ENCODE data around the gene HIBCH.

DNA sequence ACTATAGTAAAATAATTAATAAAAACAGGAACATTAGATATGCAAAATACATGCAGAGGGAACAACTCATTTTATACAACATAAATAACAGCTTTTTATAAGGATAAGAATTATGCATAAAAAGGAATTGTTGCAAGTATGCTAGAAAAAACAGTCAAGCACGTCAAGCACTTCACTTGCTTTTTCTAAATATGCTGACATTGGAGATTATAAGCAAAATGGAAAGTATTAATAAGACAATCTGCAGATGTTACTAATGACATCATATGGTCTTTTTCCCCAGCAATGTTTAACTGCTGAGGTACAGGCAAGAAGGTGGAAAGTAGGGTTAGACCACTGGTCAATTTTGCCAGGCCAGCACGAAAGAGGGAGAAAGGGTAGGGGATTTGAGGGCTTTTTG is 111.7 kb downstream of the HIBCH start:
- no peak for TF ChIP-seq POLR2AphosphoS5 (IDR thresholded peaks at IDR 0.05; ENCODE audit: low read depth, low read length)
- TF ChIP-seq POLR2A (IDR thresholded peaks at IDR 0.05; ENCODE audit: low read depth, low read length): no peak
- no peak for TF ChIP-seq TAF1 (IDR thresholded peaks at IDR 0.05; ENCODE audit: low read depth, low read length)

Measured in GM12891 (cell line).